GM18873 (cell line): ENCODE results near the gene PPDPF.
A peak's percentile ranks its signal among the peaks of the same experiment; 100 is the strongest.

ENCODE experiments used
- ATAC-seq: cut with Tn5 transposase; IDR thresholded peaks from one replicate; pipeline ENCODE4 v1.9.1; 2021; ENCODE audit warnings: mild to moderate bottlenecking, moderate library complexity, moderate number of reproducible peaks; ENCODE audit not compliant: unreplicated experiment, low FRiP score

The PPDPF gene

GRCh38 chr20:63519668-63520503, 679 bp upstream of the PPDPF start:
- ATAC-seq: peak; percentile 21

GRCh38 chr20:63520934-63521601, 503 bp downstream of the PPDPF start:
- peak; percentile 26 for ATAC-seq

GRCh38 chr20:63521602-63522001, 1.0 kb downstream of the PPDPF start:
- no peak for ATAC-seq

GRCh38 chr20:63522091-63522868, 1.7 kb downstream of the PPDPF start:
- no peak for ATAC-seq

- no peak for ATAC-seq
Observed at GRCh38 chr20:63522981-63523611, 2.5 kb downstream of the PPDPF start.

- no peak for ATAC-seq
Observed at GRCh38 chr20:63525185-63525584, 4.6 kb downstream of the PPDPF start.

GRCh38 chr20:63525971-63526370, 5.4 kb downstream of the PPDPF start:
- ATAC-seq: no peak

- no peak for ATAC-seq
Observed at GRCh38 chr20:63527184-63527583, 6.6 kb downstream of the PPDPF start.

GRCh38 chr20:63529180-63529860, 8.8 kb downstream of the PPDPF start:
- ATAC-seq: no peak

- ATAC-seq: no peak
Observed at GRCh38 chr20:63529861-63530787, 9.6 kb downstream of the PPDPF start.

GRCh38 chr20:63530788-63531160, 10.2 kb downstream of the PPDPF start:
- ATAC-seq: no peak

GRCh38 chr20:63531686-63532448, 11.3 kb downstream of the PPDPF start:
- ATAC-seq: no peak

GRCh38 chr20:63532449-63532971, 11.9 kb downstream of the PPDPF start:
- no peak for ATAC-seq

- no peak for ATAC-seq
Observed at GRCh38 chr20:63533388-63533787, 12.8 kb downstream of the PPDPF start.

- no peak for ATAC-seq
Observed at GRCh38 chr20:63533871-63534393, 13.4 kb downstream of the PPDPF start.

GRCh38 chr20:63534427-63534830, 13.9 kb downstream of the PPDPF start:
- no peak for ATAC-seq

- no peak for ATAC-seq
Observed at GRCh38 chr20:63534831-63535651, 14.5 kb downstream of the PPDPF start.
